OCI-LY3 (cell line): ENCODE data around the gene MDGA2.

Experiments used
- H2AFZ ChIP-seq: fragments of 200-600, 300-600 bp; shearing (Covaris generic); 2 replicates; pipeline ENCODE4 v1.6.0; 2014; ENCODE audit warnings: antibody characterized with exemption, low read depth, low read length
- H3K27ac ChIP-seq: fragments of 200-600, 300-600 bp; sonication (generic); 2 replicates; pipeline ENCODE4 v1.5.1; 2014; ENCODE audit warnings: mild to moderate bottlenecking, low read length, moderate library complexity, mixed read lengths
- H3K27me3 ChIP-seq: fragments of 200-600, 300-600 bp; sonication (generic); 2 replicates; pipeline ENCODE4 v1.6.1; 2014; ENCODE audit warnings: low read depth, low read length, mixed read lengths
- H3K36me3 ChIP-seq: fragments of 200-600, 300-600 bp; sonication (generic); replicated peaks from 2 replicates; pipeline ENCODE3; 2014; ENCODE audit warnings: low read depth, low read length, mixed read lengths
- H3K4me1 ChIP-seq: fragments of 300-600, 200-600 bp; sonication (generic); 2 replicates; pipeline ENCODE4 v1.6.1; 2014; ENCODE audit warnings: low read length, mixed read lengths
- H3K4me2 ChIP-seq: fragments of 200-600, 300-600 bp; sonication (generic); 2 replicates; pipeline ENCODE4 v1.6.1; 2014; ENCODE audit warnings: low read length, mixed read lengths
- H3K4me3 ChIP-seq: fragments of 300-600, 200-600 bp; sonication (generic); 2 replicates; pipeline ENCODE4 v1.5.1; 2014; ENCODE audit warnings: antibody characterized with exemption, mild to moderate bottlenecking, low read length, moderate library complexity
- H3K79me2 ChIP-seq: fragments of 300-600, 200-600 bp; shearing (Covaris generic); 2 replicates; pipeline ENCODE4 v1.6.1; 2014; ENCODE audit warnings: mild to moderate bottlenecking, low read length, mixed read lengths
- H3K9ac ChIP-seq: fragments of 300-600, 200-600 bp; shearing (Covaris generic); 2 replicates; pipeline ENCODE4 v1.6.0; 2014; ENCODE audit warnings: mild to moderate bottlenecking, low read length, moderate library complexity
- H3K9me3 ChIP-seq: fragments of 200-600, 300-600 bp; shearing (Covaris generic); 2 replicates; pipeline ENCODE4 v1.6.1; 2014; ENCODE audit warnings: low read length, mixed read lengths; ENCODE audit not compliant: insufficient read depth
- H4K20me1 ChIP-seq: fragments of 200-600, 300-600 bp; sonication (generic); 2 replicates; pipeline ENCODE4 v1.6.1; 2016; ENCODE audit warnings: low read length, mixed read lengths; ENCODE audit not compliant: insufficient read depth
- CTCF ChIP-seq: fragments of 200-600, 300-600 bp; sonication (generic); IDR thresholded peaks from 2 replicates; pipeline ENCODE4 v1.5.1; 2014; ENCODE audit warnings: antibody characterized with exemption, low read length, low read depth
- EZH2phosphoT487 ChIP-seq: fragments of 200-600 bp; shearing (Covaris generic); IDR thresholded peaks from 2 replicates; pipeline ENCODE4 v1.6.1; 2018; ENCODE audit warnings: antibody characterized with exemption, mixed run types, low read depth

The MDGA2 gene

GRCh38 chr14:47269756-47270492 lies 405.5 kb downstream of the MDGA2 start:
- Histone ChIP-seq H3K9ac (no peak overlapping the region), H3K9me3 (no peaks in the 10 kb centered on the region), H3K27me3 (no peaks in the 10 kb centered on the region), H3K27ac (no peak overlapping the region), H3K4me1 (no peaks in the 10 kb centered on the region), H4K20me1 (no peaks in the 10 kb centered on the region), H3K79me2 (no peaks in the 10 kb centered on the region), H3K4me2 (no peak overlapping the region), H3K36me3 (no peaks in the 10 kb centered on the region), H3K4me3 (no peak overlapping the region), H2AFZ (no peak overlapping the region)
- TF ChIP-seq EZH2phosphoT487, result no peak
- no peak for TF ChIP-seq CTCF

GRCh38 chr14:47264842-47265241 lies 410.6 kb downstream of the MDGA2 start:
- Histone ChIP-seq H4K20me1 (no peaks in the 10 kb centered on the region), H3K4me1 (no peaks in the 10 kb centered on the region), H2AFZ (no peak overlapping the region), H3K9me3 (no peaks in the 10 kb centered on the region), H3K27ac (no peak overlapping the region), H3K79me2 (no peaks in the 10 kb centered on the region), H3K36me3 (no peaks in the 10 kb centered on the region), H3K4me3 (no peak overlapping the region), H3K4me2 (no peak overlapping the region), H3K27me3 (no peaks in the 10 kb centered on the region), H3K9ac (no peak overlapping the region)
- TF ChIP-seq CTCF, result no peak

- TF ChIP-seq EZH2phosphoT487 (no peak), CTCF (no peak)
- no peaks in the 10 kb centered on the region for H3K4me1 ChIP-seq
Measured at GRCh38 chr14:47262801-47263200, 412.6 kb downstream of the MDGA2 start.

GRCh38 chr14:47261350-47261749 lies 414.1 kb downstream of the MDGA2 start:
- TF ChIP-seq EZH2phosphoT487, result no peak
- TF ChIP-seq CTCF, result no peak
- Histone ChIP-seq H4K20me1 (no peaks in the 10 kb centered on the region), H2AFZ (no peak overlapping the region), H3K36me3 (no peaks in the 10 kb centered on the region), H3K9me3 (no peaks in the 10 kb centered on the region), H3K27ac (no peak overlapping the region), H3K27me3 (no peaks in the 10 kb centered on the region), H3K4me3 (no peak overlapping the region), H3K79me2 (no peaks in the 10 kb centered on the region), H3K4me2 (no peak overlapping the region), H3K4me1 (no peaks in the 10 kb centered on the region), H3K9ac (no peak overlapping the region)

More at GRCh38 chr14:47262801-47263200, 412.6 kb downstream of the MDGA2 start:
- no peak overlapping the region for H3K4me3 ChIP-seq
- no peaks in the 10 kb centered on the region for H3K79me2 ChIP-seq
- no peak overlapping the region for H3K27ac ChIP-seq
- H3K36me3 ChIP-seq, result no peaks in the 10 kb centered on the region
- H4K20me1 ChIP-seq, result no peaks in the 10 kb centered on the region
- H3K4me2 ChIP-seq, result no peak overlapping the region
- no peaks in the 10 kb centered on the region for H3K27me3 ChIP-seq
- H3K9me3 ChIP-seq, result no peaks in the 10 kb centered on the region
- no peak overlapping the region for H3K9ac ChIP-seq
- H2AFZ ChIP-seq, result no peak overlapping the region
